Measurements from ENCODE around the gene AQP7.
A peak's percentile ranks its signal among the peaks of the same experiment; 100 is the strongest.
"Not testable (repeated sequence)": the region's sequence is repeated elsewhere in the genome, so short reads cannot be mapped to it uniquely, and the experiment has no call there.

Gene AQP7

DNA sequence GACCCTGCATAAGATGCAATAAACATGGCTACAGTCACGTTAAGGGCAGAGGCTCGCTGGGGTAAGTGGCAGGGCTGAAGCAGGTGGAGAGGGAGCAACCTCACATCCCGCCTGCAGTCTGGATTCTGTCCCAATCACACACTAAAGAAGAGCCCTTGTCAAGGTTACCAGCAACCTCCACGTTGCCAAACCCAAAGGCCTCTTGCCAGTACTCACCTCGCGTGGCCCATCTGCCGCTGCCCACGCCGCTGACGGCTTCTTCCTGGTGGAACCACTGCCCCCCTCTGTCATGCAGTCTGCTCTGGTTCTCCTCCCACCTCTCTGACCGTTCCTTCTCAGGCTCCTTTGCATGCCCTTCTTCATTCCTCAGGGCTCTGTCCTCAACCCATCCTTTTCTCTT, 8.8 kb downstream of the AQP7 start:
- DNase-seq, result no peak

DNA sequence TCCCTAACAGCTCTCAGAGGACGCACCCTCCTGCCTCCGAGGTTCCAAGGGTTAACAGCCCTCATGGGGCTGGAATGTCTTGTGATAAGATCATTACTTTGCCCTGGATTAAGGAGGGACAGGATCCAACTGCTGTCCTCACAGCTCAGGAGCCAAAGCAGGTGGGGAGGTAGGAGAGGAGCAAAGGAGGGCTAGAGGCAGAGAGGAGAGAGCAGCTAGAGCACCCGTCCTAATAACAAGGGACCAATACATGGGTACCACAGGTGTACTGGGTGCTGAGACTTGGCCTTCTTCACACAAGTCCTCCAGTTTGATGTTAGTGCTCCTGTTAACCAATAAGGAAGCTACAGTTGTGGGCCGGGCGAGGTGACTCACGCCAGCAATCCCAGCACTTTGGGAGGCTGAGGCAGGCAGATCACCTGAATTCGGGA, 9.8 kb downstream of the AQP7 start:
- not testable (repeated sequence) for DNase-seq

DNA sequence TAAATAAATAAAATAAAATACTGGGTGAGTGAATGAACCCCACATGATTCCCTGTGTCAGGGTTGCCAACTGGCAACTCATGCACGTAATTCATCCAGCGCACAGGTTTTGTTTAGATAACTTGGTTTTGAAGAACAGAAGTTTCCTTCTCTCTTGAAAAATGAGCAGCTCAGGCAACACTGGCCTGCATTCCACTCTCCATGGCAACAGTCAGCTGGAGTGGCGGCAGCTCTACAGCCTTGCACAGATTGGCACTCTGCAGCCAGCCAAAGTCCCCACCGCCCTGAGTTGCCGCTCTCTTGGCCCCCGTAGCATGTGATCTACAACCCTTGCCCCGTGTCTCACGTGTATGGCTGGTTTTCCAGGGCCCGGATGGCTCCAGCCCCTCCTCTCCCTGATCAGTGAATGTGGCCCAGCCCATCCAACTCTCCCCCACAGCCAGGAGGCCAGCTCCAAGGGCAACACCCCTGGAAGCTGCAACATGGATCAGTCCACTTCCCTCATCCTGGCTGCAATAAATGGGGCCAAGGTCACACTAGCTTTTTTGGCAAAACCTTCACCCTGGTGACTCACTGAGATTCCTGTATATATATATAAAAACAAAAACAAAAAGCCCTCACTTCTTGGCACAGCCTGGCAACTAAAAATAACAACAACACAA, 11.1 kb downstream of the AQP7 start:
- DNase-seq, result peak; percentile 49

DNA sequence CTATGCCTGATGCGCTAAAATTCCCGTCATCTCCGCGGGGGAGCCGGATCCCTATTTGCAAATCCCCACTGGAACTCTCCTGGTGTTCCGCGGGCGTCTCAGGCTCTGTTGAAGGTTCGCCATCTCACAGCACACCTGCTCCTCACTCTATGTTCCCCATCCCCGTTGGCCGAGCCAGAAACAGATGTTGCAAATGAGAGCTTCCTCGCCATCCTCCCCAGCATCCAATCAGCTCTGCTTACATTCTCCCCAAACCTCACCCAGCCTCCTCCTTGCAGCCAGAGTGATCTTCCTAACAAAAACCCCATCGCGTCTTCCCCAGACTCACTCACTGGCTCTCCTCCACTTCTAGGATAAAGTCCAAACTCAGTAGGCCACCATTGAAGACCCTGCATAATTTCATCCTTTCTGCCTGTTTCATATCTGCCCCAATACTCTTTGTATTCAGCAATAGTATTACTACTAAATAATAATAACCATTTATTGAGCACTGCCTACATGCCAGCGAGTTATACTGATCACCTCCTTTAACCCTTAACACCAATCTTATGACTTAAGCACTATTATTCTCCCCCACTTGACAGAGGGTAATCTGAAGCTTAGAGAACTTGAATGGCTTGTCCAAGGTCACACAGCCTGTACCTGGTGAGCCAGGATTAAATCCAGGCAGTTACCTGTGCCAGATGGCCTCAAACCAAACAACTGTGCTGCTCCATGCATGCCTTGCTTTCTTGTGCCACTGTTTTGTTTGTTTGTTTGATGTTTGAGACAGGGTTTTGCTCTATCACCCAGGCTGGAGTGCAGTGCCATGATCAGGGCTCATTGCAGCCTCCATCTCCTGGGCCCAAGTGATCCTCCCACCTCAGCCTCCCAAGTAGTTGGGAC, 14.0 kb downstream of the AQP7 start:
- DNase-seq, result peak; percentile 25

DNA sequence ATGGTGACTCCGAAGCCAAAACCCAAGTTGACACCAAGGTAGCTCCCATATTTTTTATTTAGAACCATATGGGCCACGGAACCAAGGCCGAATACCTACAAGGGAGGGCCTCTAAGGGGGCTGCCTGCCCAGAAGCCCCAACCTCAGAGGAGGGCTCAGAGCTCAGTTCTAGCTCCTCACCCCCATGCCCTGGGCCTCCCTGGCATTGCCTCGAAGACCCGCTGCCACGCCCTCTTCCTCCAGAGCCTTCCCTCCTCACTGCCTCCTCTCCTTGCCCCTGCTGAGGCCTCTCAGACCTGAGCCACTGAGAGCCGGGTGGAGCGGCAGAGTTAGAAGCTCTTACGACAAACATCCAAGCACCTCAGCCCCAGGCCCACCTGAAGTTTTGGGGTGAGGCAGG, 15.4 kb downstream of the AQP7 start:
- not testable (repeated sequence) for DNase-seq

DNA sequence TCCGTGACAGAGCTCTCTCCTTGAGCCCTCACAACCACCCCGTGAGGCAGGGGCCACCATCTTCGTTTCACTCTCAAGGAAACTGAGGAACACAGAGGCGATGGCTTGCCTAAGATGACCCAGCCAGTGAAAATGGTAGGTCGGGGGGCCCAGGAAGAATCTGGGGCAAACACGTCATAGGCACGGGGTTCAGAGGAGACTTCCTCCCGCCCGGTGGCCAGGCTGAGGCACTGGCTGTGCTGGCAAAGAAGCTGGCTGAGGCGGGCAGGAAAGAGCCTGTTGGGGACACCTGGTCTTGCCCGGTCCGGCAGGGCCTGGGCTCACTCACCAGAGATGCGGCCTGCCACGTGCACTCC, 15.7 kb downstream of the AQP7 start:
- DNase-seq, result not testable (repeated sequence)

DNA sequence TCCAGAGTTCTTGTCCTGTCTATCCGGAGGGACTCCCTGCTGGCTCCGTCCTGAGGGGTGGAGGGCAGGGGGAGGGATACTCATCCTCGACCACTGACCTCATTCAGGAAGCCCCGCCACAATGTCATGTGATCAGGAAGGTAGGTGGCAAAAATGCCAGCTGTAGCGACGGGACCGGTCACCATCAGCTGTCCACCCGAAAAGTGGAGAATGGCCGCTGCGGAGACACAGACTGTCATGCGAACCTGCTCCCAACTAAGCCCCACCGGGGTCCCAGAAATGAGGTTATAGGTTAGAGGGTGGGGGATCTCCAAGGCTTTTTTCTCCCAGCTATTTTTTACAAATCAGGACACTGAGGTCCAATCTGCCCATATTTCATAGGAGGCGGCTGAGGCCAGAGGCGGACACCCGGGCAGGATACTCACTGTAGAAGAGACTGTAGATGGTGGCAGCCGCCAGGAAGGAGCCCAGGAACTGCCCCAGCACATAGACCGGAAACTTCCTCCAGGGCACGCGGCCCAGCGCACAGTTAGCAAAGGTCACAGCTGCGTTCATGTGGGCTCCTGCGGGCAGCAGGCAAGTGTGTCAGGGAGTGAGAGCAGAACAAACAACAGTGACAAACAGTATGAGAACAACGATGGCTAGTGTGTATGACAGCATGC, 16.3 kb downstream of the AQP7 start:
- not testable (repeated sequence) for DNase-seq

DNA sequence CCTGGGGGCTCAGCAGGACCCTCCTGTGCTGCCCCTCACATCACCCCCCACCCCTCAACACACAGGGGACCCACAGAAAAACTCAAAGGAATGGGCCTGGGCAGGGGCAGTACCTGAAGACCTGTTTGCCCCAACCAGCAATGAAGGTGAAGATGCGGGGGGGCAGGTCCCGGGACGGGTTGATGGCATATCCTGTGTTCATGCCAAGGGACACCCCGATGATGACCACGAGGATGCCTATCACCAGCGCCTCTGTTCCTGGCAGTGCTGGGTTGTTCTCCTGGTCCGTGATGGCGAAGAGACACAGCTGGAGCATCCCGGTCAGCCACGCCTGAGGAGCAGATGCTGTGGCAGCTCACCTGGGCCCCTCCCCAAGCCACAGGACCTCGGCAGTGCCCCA, 16.8 kb downstream of the AQP7 start:
- DNase-seq, result not testable (repeated sequence)

DNA sequence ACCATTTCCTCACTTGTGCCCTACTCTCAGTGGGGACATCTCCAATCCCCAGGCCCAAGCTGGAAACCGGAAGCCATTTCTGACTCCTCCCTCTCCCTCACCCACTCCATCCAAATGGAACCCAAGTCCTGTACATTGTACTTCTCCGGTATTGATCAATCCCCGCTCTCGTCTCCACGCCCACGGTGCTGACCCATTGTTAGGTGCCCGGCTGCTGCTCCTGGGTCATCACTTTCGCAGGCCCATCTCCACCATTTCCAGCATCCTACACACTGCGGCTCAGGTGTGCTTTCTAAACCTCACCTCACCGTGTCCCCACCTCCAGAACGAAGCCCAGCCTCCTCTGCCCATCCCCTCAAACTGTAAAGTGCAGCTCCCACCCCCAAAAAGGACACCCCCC, 19.0 kb downstream of the AQP7 start:
- DNase-seq, result not testable (repeated sequence)

DNA sequence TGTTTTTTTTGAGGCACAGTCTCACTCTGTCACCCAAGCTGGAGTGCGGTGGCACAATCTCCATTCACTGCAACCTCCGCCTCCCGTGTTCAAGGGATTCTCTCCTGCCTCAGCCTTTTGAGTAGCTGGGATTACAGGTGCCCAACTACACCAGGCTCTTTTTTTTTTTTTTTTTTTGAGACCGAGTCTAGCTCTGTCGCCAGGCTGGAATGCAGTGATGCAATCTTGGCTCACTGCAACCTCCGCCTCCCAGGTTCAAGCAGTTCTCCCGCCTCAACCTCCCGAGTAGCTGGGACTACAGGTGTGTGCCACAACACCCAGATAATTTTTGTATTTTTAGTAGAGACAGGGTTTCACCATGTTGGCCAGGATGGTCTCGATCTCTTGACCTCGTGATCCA, 20.0 kb downstream of the AQP7 start:
- DNase-seq, result not testable (repeated sequence)

DNA sequence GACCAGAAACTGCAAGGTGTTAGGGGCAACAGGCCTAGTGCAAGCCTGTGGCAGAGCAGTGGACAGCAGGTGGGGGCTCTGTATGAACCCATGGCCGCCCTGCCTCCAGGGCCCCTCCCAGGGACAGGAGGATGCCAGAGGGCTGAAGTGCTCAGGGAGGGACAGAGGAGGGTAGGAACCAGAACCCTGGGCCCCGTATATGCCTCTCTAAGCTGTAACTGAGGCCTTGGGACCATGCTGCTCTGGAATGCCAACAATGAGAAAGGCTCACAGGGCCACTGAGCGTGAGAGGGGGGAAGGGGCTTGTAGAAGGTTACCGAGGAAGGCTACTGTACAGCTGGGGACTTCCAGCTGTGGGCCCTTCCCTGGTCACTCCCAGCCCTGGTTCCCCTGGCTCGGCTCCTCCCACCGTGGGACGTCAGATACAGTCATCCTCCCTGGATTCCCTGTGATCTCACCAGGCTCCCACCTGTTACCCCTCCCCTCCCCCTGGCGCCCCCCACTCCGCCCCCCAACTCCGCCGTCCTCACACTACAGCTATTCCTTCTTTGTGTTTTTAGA, 21.1 kb downstream of the AQP7 start:
- DNase-seq, result no peak

DNA sequence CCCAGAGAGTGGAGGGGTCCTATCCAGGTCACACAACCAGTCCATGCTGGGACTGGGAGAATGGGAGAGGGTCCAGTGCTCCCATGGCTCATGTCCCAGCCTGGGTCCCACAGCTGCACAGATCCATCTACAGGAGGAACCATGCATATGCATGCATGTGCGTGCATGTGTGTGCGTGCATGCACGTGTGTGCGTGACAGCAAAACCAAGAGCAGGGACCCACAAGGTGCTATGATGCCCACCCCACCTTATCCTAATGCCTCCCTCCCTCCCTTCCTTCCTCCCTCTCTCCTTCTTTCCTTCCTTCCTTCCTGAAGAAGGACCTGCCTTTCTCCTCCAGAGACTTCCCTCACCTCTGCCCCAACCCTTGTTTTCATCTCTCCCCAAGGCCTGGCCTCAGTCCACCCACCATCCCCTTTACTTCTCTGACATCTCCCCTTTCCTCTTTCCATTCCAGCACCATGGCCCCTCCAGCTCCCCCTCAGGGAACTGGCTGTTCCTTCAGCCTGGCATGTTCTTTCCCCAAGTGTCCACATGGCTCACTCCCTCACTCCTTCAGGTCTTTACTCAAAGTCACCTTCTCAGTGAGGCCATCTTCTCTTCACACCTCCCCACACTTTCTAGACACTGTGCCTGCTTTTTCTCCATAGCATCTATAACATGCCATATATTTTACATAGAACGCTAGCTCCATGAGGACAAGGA, 21.8 kb downstream of the AQP7 start:
- no peak for DNase-seq

DNA sequence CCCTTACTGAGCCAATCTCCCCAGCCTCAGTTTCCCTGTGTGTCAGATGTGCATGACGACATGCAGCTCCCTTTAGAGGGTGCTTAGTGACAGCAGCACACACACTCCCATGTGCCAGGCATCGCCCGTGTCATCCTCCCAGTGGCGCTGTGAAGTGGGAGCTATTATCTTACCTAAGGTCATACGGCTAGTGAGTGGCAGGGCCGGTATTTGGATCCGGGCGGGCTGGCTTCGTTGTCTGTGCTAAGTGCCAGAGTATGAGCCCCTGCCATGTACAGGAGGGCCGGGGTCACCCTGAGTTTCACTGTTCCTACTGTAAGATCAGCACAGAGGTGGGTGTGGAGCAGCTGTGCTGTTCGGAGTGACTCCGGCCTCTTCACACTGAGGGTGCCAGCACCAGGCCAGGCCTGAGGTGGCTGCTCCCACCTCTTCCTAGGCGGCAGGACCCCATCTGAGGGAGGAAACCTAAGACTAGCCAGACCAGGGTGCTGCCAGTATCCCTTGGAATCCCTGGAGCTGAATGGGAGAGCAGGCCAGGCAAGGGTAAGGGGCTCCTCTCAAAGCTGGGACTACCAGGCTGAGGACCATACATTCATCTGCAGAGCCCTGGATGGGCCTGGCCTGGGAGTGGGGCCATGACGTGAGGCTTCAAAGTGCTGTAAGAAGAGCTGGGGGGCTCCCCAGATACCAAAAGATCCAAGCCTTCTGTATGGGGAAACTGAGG, 22.5 kb downstream of the AQP7 start:
- DNase-seq, result no peak

DNA sequence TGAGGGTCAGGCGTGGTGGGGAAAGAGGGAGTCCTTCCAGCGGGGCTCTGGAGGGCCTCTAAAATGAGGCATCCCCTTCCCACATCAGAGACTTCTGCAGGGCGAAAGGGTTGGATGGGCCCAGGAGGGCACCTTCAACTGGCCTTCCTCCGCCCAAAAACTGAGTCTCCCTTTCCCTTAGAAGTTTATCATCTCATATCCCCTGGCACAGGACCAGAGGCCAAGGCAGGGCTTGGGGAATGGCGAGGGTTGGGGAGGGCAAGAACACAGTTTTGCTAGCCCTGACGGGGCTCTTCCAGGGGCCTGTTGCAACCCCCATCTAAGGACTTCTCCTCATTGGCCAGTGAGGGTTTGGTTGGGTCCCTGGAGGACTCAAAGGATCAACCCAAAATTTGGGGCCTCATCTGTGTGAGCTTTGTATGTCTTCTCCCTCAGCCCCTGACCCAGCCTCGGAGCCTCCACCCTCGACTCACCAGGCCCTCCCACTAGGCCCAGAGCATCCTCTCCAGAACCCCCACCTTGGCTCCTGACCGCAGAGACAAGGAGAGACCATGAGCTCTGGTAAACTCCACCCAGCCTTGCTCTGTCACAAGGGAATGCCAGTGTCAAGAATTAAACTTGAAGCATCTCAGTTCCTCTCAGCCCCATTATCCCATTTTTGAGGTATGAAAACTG, 24.1 kb downstream of the AQP7 start:
- no peak for DNase-seq

DNA sequence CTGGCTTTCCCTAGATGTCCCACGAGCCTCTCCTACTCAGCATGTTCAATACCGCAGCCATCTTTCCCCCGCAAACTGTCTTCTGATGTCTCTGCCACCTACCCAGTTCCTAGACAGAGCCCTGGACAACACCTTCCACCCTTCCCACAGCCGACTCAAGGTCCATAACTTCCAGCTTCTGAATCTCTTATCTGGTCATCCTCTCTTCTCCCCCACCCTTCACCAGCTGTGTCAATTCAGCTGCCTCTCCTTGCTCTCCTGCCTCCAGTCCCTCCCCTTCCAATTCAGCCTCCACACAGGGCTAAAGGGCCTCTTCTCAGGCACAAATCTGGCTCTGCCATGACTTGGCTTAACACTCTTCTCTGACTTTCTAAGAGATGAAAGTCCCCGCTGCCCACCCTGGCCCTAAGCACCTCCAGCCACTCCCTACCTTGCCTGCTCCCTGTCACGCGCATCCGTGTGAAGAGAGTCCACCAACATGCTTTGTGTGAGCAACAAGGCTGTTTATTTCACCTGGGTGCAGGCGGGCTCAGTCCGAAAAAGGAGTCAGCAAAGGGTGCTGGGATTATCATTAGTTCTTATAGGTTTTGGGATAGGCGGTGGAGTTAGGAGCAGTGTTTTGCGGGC, 25.2 kb downstream of the AQP7 start:
- DNase-seq, result no peak

DNA sequence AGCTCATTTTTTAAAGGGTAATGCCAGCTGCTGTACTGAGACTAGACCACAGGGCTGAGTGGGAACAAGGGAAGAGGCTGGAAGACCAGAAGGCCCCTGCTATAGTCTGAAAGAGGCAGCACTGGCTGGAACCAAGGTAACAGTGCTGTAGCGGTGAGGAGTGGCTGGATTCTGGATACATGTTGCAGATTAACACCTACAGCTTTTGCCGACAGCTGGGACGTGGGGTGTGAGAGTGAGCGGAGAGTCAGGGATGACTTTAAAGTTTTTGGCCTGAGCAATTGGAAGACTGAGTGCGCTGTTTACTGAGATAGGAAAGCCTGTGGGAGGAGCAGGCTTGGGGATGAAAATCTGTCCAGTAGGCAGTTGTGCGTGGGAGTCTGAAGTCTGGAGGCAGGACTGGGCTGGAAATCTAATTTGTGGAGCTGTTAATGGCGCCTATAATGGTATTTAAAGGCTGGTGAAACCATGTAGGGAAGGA, 26.5 kb downstream of the AQP7 start:
- DNase-seq, result no peak

DNA sequence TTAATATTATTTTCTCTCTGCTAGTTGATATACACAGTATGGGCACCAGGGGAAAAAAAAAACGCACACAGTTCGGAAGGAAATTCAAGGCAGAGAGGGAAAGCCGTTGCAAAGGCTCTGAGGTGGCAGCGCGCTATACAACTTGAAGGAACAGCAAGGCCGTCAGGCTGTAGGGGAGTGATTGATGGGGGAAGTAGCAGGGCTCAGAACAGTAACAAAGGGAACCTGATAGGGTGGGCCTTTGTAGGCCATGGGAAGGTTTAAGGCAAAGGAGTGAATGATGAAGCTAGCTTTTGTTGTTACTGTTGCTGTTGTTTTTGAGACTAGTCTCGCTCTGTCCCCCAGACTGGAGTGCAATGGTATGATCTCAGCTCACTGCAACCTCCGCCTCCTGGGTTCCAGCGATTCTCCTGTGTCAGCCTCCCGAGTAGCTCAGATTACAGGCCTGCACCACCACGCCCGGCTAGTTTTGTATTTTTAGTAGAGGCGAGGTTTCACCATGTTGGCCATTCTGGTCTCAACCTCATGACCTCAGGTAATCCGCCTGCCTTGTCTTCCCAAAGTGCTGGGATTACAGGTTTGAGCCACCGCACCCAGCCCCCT, 27.0 kb downstream of the AQP7 start:
- no peak for DNase-seq

DNA sequence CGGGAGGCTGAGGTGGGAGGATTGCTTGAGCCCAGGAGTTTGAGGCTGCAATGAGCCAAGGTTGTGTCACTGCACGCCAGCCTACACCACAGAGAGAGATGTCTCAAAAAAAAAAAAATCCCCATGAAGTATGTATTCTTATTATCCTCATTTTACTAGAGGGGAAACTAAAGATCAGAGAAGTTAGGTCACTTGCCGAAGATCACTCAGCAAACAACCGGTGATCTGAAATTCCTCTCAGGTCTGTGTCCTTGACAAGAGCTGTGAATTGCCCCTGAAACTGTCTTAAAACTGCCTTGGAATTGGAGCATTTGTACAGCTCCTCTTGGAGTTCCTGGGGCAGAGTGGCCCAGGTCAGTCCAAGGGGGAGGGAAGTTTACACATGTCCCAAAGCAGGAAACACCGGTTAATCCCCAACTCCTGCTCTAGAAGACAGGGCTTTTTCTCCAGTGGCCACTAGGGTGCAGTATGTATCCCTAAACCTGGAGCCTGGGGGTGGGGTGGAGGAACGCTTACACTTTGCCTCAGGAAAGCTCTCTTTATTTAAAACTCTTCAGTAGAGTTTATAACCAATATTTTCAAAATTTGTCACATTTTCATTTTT, 27.6 kb downstream of the AQP7 start:
- DNase-seq, result peak; percentile 41

DNA sequence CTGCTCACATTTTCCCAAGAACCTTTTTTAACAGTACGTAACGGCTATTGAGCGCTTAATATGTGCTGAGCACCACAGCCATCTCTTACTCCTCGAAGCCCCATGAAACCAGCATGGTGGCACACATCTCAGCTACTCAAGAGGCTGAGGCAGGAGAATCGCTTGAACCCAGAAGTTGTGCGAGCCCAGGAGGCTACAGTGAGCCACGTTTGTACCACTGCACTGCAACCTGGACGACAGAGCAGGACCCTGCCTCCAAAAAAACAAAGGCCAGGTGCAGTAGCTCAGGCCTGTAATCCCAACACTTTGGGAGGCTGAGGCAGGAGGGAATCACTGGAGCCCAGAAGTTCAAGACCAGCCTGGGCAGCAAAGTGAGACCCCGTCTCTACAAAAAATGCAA, 28.2 kb downstream of the AQP7 start:
- no peak for DNase-seq

DNA sequence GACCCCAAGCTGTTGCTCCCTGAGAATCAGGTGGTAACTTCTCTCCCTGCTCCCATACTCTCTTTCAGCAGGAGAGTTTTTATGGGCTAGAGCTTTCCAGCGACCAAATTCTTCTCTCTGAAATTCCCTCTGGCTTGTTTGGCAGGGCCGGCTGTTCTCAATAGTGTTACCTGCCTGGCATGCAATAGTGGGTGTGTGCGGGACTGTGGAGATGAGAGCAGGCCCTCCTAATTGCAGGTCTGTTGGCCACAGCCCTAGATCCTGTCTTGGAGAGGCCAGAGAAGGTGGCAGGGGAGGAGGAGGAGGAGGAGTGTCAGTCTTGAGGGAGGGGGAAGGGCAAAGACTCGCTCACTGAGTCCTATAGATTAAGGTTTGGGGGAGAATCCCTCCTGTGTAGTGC, 29.5 kb downstream of the AQP7 start:
- DNase-seq, result no peak

Data from NCI-H2171 treated with DMSO at 0.1 percent for 48 hours (cell line).